Heart left ventricle (tissue), 16 donors: Measurements from ENCODE around the gene VMAC. TPM values are rescaled to one million over a fixed set of nuclear protein-coding genes. Genes with fewer than 3 reads are reported as not detected.

Experiments used
- ATAC-seq, 4 donors: fragments of 200-7000 bp; cut with Tn5 transposase; one replicate each; pipeline ENCODE4 v1.9.1; 2020 to 2022; ENCODE audit warnings: moderate library complexity in 4 of 4, mild to moderate bottlenecking in 3 of 4, moderate number of reproducible peaks in 1 of 4
- DNase-seq, 5 donors: peaks; one replicate each; pipeline ENCODE4 v3.0.0-alpha.2; 2020
- H3K27ac ChIP-seq, 12 donors: fragments of 200-600 bp; sonication (generic) in 4 of 12; one replicate each; pipeline versions ENCODE4 v1.5.0 to v1.8.0; 2016 to 2022; ENCODE audit warnings: mild to moderate bottlenecking in 2 of 12
- H3K27me3 ChIP-seq, 9 donors: fragments of 200-600 bp; sonication (generic) in 2 of 9; one replicate each; pipeline versions ENCODE4 v1.5.1 to v1.8.0; 2016 to 2022; ENCODE audit warnings: mild to moderate bottlenecking in 3 of 9
- H3K36me3 ChIP-seq, 9 donors: fragments of 200-600 bp; sonication (generic) in 2 of 9; one replicate each; pipeline versions ENCODE4 v1.5.0 to v1.8.0; 2018 to 2022; ENCODE audit warnings: mild to moderate bottlenecking in 2 of 9
- H3K4me1 ChIP-seq, 12 donors: fragments of 200-600 bp; sonication (generic) in 4 of 12; one replicate each; pipeline versions ENCODE4 v1.5.0 to v1.8.0; 2016 to 2022; ENCODE audit warnings: mild to moderate bottlenecking in 3 of 12
- H3K4me3 ChIP-seq, 12 donors: fragments of 200-600 bp; sonication (generic) in 4 of 12; one replicate each; pipeline versions ENCODE4 v1.5.0 to v1.8.0; 2017 to 2022; ENCODE audit warnings: mild to moderate bottlenecking in 9 of 12, moderate library complexity in 4 of 12
- H3K9me3 ChIP-seq, 12 donors: fragments of 200-600 bp; sonication (generic) in 4 of 12; one replicate each; pipeline versions ENCODE4 v1.5.0 to v1.8.0; 2016 to 2022; ENCODE audit warnings: mild to moderate bottlenecking in 1 of 12
- POLR2A ChIP-seq, 2 donors: fragments of 450-650 bp; IDR thresholded peaks; one replicate each; pipeline ENCODE4 v1.6.1; 2017; ENCODE audit warnings: antibody characterized with exemption in 2 of 2, mild to moderate bottlenecking in 2 of 2, moderate library complexity in 2 of 2
- whole genome bisulfite sequencing, 4 donors: extraction: QIAGEN DNeasy Blood & Tissue Kit in 2 of 4; methylation state at CpG; one replicate each; pipeline versions ENCODE4 v1.1.5 to v1.1.7; 2013 to 2018; 5-methylcytosine and 5-hydroxymethylcytosine counted together
- intact Hi-C, 10 donors: fragments of 100-400 bp; cut with DNase I; formaldehyde crosslinking; loops; one replicate each; pipeline versions ENCODE4 v1.11.1 to v1.14.2; 2022
- polyA plus RNA-seq, 2 donors: library from polyadenylated mRNA; stranded (reverse); fragments of 200-250 nt; gene quantifications; one replicate each; pipeline ENCODE4 v1.2.3, GENCODE V29; 2013
- total RNA-seq, 9 donors: library from RNA; depleted of rRNA in 2 of 9; stranded (reverse); fragments of >200 nt in 2 of 9; fragmentation: NEBNext Ultra II Directional in 3 of 9; extraction: Animal tissue kit (Norgen Biotek cat#: 25700) in 3 of 9; gene quantifications; one replicate each; pipeline versions ENCODE4 v1.1.0 to v1.2.4, GENCODE V29; 2016 to 2023
- TF ChIP-seq, protein P1 (sequence below), 12 donors: fragments of 200-600 bp; sonication (generic) in 4 of 12; IDR thresholded peaks; one replicate each; pipeline versions ENCODE4 v1.5.0 to v1.8.0; 2018 to 2022; ENCODE audit warnings: antibody characterized with exemption in 12 of 12, mild to moderate bottlenecking in 5 of 12
- donor health status: ischemic (EF 13 %, LVEDD 7.1; RV severe dilation, severe dysfunction).
- donor health status: healthy with polysubstance abuse.
- donor health status: DM: no; HTN: yes; CAD: no.
- donor health status: DM: no; HTN: no; CAD: no.
- donor health status: ischemic (EF 25% LVEDD 6.9; RV normal size, moderate dysfunction).
- donor health status: ischemic (EF 25% LVEDD 5.7; RV mildly dilated, moderate dysfunction).
- donor health status: healthy.
- donor health status: DM: yes; HTN: yes; CAD: no.
- donor health status: ischemic (EF 35%, LVEDD 5.7; RV mildly dilated, moderate dysfunction).
- donor health status: nonischemic (EF 11% LVEDD 7.7; RV severe dilation, severe dysfunction).
- donor health status: DM: yes; HTN: yes; CAD: no.
- donor health status: PGD.
- donor health status: ischemic (EF 29% LVEDD 5.4; RV normal size, mild dysfunction).
- donor health status: nonischemic (EF 23%, LVEDD 6.1; RV moderate dilation, normal function).

VMAC gene
- total and polyA plus RNA-seq, 11 donors: 1.3 to 3.9 (median 2.3) TPM

GRCh38 chr19:5896365-5897076 lies 8.2 kb upstream of the VMAC start:
- ATAC-seq (no peak), DNase-seq (no peak)
- Histone ChIP-seq H3K36me3 (peaks cover 0 to 43% (median 25%) of the 10 kb centered on the region in 9 donors), H3K4me3 (no peak overlapping the region), H3K9me3 (no peaks in the 10 kb centered on the region), H3K4me1 (peaks cover 0 to 69% (median 28%) of the 10 kb centered on the region in 12 donors), H3K27ac (peak overlapping the region in 5 of 12 donors; percentile 82 to 93 (median 88)), H3K27me3 (peaks cover 0 to 8% (median 0%) of the 10 kb centered on the region in 9 donors)
- intact Hi-C loops: loop anchor here in 1 of 10 donors (5.0 kb wide), 1 partner anchor 89 kb away; the partner anchor contains the start of gene NRTN
- WGBS, 4 donors: 86 to 93% (median 89%) methylated on average over 23 to 29 of the region's 29 CpGs
- TF ChIP-seq, protein P1, sequence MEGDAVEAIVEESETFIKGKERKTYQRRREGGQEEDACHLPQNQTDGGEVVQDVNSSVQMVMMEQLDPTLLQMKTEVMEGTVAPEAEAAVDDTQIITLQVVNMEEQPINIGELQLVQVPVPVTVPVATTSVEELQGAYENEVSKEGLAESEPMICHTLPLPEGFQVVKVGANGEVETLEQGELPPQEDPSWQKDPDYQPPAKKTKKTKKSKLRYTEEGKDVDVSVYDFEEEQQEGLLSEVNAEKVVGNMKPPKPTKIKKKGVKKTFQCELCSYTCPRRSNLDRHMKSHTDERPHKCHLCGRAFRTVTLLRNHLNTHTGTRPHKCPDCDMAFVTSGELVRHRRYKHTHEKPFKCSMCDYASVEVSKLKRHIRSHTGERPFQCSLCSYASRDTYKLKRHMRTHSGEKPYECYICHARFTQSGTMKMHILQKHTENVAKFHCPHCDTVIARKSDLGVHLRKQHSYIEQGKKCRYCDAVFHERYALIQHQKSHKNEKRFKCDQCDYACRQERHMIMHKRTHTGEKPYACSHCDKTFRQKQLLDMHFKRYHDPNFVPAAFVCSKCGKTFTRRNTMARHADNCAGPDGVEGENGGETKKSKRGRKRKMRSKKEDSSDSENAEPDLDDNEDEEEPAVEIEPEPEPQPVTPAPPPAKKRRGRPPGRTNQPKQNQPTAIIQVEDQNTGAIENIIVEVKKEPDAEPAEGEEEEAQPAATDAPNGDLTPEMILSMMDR (IDR thresholded peaks at IDR 0.05): no peak
- no peak for TF ChIP-seq POLR2A (IDR thresholded peaks at IDR 0.05)

DNA sequence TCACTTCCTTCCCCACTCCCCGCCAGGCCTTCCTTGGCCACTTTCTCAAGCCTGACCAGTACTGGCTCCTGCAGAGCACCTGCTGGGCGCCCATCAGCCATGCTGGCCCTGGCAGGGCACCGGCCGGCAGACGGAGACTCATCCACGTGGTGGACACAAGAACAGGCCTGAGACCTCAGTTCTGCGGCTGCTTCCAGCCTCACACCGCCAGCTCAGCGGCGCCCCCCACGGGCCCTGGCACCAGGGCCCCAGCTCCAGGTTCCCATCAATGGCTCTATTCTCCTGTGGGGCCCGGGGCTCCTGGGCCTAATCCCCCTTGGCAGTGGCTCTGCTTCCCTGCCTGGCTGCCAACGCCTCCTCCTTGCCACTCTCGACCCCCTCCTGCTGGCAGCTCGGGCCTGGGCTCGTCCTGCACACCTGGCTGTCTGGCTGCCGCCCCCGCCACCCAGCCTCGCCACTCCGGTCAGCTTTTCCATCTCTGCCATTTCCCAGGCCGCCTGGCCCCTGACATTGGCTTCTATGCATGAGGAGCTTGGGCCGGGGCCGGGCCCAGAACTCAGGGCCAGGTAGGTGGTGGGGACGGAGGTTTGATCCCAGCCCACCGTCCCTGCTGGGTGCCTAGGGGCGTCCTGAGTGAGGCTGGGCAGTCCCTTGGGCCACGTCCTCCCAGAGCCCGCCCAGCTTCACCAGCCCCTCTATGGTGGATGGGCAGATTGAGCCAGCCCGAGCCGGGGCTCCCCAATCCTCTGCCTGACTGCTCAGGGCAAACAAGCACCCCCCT lies 7.3 kb upstream of the VMAC start:
- Histone ChIP-seq H3K27me3 (no peaks in the 10 kb centered on the region), H3K4me1 (peaks cover 0 to 69% (median 27%) of the 10 kb centered on the region in 12 donors), H3K9me3 (no peaks in the 10 kb centered on the region), H3K36me3 (peaks cover 0 to 43% (median 25%) of the 10 kb centered on the region in 9 donors), H3K4me3 (no peak overlapping the region), H3K27ac (peak overlapping the region in 1 of 12 donors; percentile 89)
- intact Hi-C loops: loop anchor here in 1 of 10 donors (5.0 kb wide), 1 partner anchor 90 kb away; the partner anchor contains the start of gene NRTN
- WGBS, 4 donors: 87 to 93% (median 91%) methylated on average over 25 to 30 of the region's 30 CpGs
- DNase-seq (no peak), ATAC-seq (no peak)
- TF ChIP-seq, protein P1 (IDR thresholded peaks at IDR 0.05): no peak
- no peak for TF ChIP-seq POLR2A (IDR thresholded peaks at IDR 0.05)

DNA sequence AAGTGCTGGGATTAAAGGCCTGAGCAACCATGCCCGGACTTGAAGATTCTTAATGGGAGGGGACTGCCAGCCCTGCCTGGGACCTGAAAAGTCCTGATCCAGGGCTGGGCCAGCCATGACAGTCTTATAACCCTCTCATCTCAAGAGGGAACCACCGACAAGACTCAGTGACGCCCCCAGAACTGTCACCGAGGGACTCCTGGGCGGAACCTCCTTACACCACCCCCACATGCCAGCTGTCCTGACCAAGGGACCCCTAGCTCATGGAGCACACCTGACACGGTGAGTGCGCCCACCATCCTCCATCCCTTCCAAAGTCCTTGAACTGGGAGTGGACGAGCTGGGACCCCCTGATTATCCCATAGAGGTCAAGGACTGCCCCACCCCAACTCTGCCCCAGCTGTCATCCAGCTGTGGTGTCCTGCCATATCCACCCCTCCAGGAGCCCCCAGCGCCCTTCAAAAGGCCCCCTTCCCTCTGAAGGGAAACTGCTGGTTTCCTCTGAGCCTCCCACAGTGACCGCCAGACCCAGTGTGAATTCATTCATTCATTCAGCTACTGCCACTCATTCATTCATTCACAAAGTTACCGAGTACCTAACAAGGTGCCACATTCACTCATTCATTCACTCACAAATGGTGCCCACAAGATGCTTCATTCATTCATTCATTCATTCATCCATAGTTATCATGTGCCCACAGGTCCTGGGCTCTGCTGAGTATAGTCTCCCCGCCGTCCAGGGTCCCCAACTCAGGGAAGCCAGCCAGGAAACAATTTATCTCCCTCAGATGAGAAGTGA lies 4.7 kb upstream of the VMAC start:
- no peak for ATAC-seq
- H3K4me1 ChIP-seq: peaks cover 0 to 51% (median 18%) of the 10 kb centered on the region in 12 donors
- peaks cover 0 to 38% (median 24%) of the 10 kb centered on the region in 9 donors for H3K36me3 ChIP-seq

More for the DNA sequence above, 4.7 kb upstream of the VMAC start:
- H3K4me3 ChIP-seq: no peak overlapping the region
- WGBS, 4 donors: 85 to 89% (median 88%) methylated on average over 10 to 13 of the region's 13 CpGs
- no peaks in the 10 kb centered on the region for H3K27me3 ChIP-seq
- no peaks in the 10 kb centered on the region for H3K9me3 ChIP-seq
- TF ChIP-seq, protein P1 (IDR thresholded peaks at IDR 0.05): no peak
- no peak for TF ChIP-seq POLR2A (IDR thresholded peaks at IDR 0.05)
- no peak overlapping the region for H3K27ac ChIP-seq
- no peak for DNase-seq
- intact Hi-C loops: loop anchor here in 5 of 10 donors (5.0 to 10.0 kb wide), 5 partner anchors 75 to 475 kb away; partner anchors contain the start of genes RANBP3 (in 2 of the 5), ALKBH7 (in 1 of the 5), NRTN (in 1 of the 5) and PSPN (in 1 of the 5)
